SIG-M5 treated with dmso at 0.1 percent for 504 hours (cell line): ENCODE data around the gene ECE2.
A peak's percentile ranks its signal among the peaks of the same experiment; 100 is the strongest.
"Not testable (repeated sequence)": the region's sequence is repeated elsewhere in the genome, so short reads cannot be mapped to it uniquely, and the experiment has no call there.

Source experiments
- DNase-seq: peaks from one replicate; lab custom pipeline; 2025; ENCODE audit not compliant: unreplicated experiment; lab: John Stamatoyannopoulos, UW

ECE2 gene

DNA sequence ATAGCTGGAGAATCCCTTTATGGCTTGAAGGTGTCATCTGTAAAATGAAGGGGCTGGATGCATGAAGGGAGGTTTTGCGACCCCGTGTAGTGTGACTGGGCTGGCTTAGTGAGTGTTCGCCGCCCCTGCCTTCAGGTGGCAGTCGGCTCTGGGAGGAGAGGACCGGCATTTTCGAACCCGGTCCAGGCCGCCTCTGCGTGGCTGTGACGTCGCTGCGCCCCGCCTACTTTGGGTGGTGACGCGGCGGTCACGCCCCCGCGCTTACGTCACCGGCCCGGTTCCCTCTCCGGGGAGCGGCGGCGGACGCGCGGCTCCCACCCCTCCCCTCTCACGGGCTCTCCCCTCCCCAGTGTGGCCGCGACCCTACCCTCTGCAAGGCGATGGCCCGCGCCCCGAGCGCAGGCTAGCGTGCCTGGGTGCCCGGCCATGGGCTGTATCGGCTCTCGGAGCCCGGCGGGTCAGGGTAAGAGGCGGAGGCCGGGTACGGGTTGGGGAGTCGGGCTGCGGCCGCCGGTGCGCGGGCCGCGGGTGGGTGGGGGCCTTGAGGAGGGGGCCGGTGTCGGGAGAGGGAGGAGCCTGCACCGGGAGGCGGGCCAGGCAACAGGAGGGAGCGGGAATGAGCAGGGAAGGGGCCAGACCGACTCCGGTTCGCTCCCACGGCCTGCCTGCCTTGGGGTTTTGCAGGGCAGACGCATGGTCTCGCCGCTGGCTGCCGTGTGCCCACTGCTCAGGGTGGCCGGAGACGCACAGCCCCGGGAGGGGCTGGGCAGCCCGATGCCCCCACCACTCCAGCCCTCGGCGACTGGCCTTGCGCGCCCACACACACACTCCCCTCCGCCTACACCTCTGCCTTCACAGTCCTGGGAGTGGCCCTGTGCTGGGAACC lies 60.1 kb downstream of the ECE2 start:
- peak; percentile 45 for DNase-seq

DNA sequence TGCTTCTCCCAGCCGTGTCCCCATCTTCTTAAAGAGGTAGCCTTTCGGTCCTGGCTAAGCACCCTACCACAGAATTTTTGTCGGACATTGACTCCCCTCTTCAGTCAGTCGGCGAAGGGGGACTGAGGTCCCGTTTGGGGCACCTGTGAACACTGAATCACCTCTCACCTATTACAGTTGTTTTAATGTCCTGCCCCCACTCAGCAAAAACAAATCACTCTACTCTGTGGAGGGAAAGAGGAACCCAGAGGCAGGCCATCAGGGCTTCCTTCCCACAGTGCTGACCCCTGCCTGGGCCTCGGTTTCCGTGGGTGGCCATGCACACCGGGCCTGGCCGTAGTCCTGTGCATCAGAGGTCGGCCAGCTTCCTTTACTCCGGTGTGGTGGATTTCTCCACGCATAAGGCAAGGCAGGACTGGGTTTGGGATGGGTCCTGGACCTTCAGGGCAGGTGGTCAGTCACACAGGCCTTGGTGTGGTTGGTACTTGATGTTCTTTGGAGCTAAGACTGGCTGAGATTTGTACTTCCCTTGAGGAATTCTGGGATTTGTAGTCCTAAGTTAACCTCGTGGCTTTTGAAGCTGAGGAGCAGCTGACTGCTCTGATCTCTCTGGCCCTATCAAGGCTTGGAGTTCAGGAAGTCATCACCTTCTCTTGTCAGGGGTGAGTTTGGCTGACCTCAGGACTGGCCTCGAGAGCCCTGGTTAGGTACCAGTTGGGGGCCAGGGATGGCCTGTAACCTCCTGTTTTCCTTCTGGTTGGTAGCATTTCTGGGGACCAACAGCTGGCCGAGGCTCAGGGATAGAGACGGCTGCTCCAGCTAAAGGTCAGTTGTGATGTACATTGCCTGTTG lies 61.0 kb downstream of the ECE2 start:
- no peak for DNase-seq

DNA sequence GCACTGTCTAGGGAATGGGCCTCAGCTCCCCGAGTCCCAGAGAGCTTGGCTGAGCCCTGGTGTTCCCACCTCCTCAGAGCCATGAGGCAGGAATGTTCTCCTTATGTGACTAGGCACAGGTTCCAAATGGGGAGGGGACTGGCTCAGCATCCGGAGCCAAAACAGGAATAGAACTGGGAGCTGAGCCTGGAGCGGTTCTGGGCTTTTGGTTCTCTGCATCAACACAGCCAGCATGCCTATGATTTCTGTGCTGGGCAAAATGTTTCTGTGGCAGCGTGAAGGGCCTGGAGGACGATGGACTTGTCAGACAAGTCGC lies 61.5 kb downstream of the ECE2 start, which contains the start of gene FAM131A:
Gene FAM131A, plus strand, starts transcription at position 202 of the 316 bp plus-strand sequence. Its CDS starts 31 bp downstream, at position 233.
- DNase-seq = no peak

DNA sequence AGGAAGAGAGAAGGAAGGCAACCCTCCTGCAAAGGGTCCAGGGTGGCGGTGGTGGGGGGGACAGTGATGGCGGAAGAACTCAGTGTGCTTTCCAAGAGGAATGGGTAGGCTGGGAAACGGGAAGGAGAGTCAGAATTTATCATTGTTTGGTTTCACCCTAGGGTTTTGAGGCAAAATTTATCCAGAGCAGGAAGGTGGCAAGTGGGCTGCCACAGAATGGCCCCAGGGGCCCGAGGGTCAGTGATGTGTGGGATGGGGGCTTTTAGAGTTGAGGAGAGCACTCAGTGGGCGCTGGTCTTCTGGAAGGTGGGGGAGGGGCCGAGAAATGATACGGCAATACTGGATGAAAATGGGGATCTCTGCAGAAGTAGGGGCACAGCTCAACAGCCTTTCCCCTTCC lies 62.2 kb downstream of the ECE2 start:
- no peak for DNase-seq

DNA sequence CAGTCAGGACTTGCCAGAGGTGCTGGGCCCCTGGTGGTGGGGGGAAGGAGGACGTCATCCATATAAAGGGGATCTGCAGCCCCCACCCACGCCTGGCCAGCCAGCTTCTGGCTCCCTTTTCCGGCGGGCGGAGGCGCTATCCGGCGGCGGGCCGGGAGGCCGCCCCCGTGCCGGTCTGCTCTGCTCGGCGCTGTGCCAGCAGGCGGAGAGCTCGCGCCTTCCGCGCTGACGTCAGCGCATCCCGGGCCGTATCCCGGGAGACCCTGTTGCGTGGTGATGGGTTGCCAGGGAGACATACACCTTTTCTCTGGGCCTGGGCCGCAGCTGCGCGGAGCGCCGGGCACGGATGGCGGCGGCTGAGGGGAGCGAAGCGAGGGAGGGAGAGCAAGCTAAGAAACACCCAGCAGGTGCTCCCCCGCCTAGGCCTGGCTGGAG lies 62.7 kb downstream of the ECE2 start:
- no peak for DNase-seq

DNA sequence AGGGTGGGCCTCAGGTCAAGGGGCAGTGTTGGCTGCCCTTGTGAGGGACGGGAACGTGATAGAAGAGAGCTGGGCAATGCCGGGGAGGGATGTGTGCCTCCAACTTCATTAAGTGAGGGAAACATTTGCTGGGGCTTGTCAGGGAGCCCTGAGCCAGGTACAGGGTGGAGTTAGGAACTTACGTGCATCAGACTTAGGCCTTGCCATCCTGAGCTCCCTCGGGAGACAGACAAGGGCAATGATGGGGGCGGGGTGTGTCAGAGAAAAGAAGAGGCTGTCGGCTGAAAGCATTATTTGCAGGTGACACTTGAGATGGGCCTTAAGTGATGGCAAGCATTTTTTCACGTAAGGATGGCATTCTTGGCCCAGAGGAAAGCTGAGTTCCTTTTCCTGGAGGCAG lies 63.2 kb downstream of the ECE2 start:
- no peak for DNase-seq

DNA sequence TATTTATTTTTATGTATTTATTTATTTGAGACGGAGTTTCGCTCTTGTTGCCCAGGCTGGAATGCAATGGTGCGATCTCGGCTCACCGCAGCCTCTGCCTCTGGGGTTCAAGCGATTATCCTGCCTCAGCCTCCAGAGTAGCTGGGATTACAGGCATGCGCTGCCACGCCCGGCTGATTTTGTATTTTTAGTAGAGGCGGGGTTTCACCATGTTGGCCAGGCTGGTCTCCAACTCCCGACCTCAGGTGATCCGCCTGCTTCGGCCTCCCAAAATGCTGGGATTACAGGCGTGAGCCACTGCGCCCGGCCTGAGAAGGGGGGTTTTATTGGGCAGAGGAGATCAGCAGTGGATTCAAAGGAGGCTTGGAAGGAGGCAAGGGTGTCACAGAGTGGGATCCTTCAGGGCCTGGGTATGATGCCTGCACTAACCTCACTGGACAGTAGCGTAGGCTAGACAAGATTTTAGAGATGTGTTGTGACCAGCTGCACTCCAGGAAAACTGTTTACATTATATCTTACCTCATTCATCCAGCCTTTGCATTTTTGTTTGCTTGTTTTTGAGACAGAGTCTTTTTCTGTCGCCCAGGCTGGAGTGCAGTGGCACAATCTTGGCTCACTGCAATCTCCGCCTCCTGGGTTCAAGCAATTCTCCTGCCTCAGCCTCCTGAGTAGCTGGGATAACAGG lies 63.8 kb downstream of the ECE2 start:
- DNase-seq = not testable (repeated sequence)

DNA sequence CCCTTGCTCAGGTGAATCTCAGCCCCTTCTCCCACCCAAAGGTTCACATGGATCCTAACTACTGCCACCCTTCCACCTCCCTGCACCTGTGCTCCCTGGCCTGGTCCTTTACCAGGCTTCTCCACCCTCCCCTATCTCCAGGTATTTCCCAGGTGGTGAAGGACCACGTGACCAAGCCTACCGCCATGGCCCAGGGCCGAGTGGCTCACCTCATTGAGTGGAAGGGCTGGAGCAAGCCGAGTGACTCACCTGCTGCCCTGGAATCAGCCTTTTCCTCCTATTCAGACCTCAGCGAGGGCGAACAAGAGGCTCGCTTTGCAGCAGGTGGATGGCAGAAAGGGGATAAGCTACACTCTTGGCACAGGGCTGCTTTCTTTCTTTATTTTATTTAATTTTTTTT lies 66.1 kb downstream of the ECE2 start:
- DNase-seq = no peak
